ENCODE measurements around the gene ZFYVE21. TPM values are rescaled to one million over a fixed set of nuclear protein-coding genes. Genes with fewer than 3 reads are reported as not detected.

ZFYVE21 gene
- total RNA-seq, 1 donor from 2014 or later = 48.1 TPM

- no peak overlapping the region for H3K27ac Mint-ChIP-seq (ENCODE audit: unreplicated experiment)
- peaks cover 15% of the 10 kb centered on the region for H3K27me3 Mint-ChIP-seq (ENCODE audit: unreplicated experiment)
- peaks cover 34% of the 10 kb centered on the region for H3K4me1 Mint-ChIP-seq (ENCODE audit: unreplicated experiment)
- TF ChIP-seq CTCF (IDR thresholded peaks at IDR 0.05; ENCODE audit: unreplicated experiment) = no peak
- H3K36me3 Mint-ChIP-seq (ENCODE audit: low read depth, unreplicated experiment) = peaks cover 64% of the 10 kb centered on the region
- H3K9me3 Mint-ChIP-seq (ENCODE audit: unreplicated experiment) = no peaks in the 10 kb centered on the region
- peak overlapping the region; percentile 72 for H3K4me3 Mint-ChIP-seq (ENCODE audit: unreplicated experiment)
- DNase-seq (ENCODE audit: low spot score) = no peak
These were observed 23.3 kb downstream of the ZFYVE21 start for GRCh38 chr14:103738701-103739451.

GRCh38 chr14:103739466-103739792, 23.8 kb downstream of the ZFYVE21 start:
- no peaks in the 10 kb centered on the region for H3K9me3 Mint-ChIP-seq (ENCODE audit: unreplicated experiment)
- H3K4me3 Mint-ChIP-seq (ENCODE audit: unreplicated experiment) = no peak overlapping the region
- H3K27ac Mint-ChIP-seq (ENCODE audit: unreplicated experiment) = no peak overlapping the region
- peaks cover 63% of the 10 kb centered on the region for H3K36me3 Mint-ChIP-seq (ENCODE audit: low read depth, unreplicated experiment)
- DNase-seq (ENCODE audit: low spot score) = no peak
- peaks cover 34% of the 10 kb centered on the region for H3K4me1 Mint-ChIP-seq (ENCODE audit: unreplicated experiment)
- TF ChIP-seq CTCF (IDR thresholded peaks at IDR 0.05; ENCODE audit: unreplicated experiment) = no peak
- H3K27me3 Mint-ChIP-seq (ENCODE audit: unreplicated experiment) = peaks cover 15% of the 10 kb centered on the region

GRCh38 chr14:103739793-103740501, 24.3 kb downstream of the ZFYVE21 start:
- H3K27me3 Mint-ChIP-seq (ENCODE audit: unreplicated experiment) = peaks cover 15% of the 10 kb centered on the region
- DNase-seq (ENCODE audit: low spot score) = no peak
- TF ChIP-seq CTCF (IDR thresholded peaks at IDR 0.05; ENCODE audit: unreplicated experiment) = no peak
- H3K4me1 Mint-ChIP-seq (ENCODE audit: unreplicated experiment) = peaks cover 28% of the 10 kb centered on the region
- peaks cover 58% of the 10 kb centered on the region for H3K36me3 Mint-ChIP-seq (ENCODE audit: low read depth, unreplicated experiment)
- no peak overlapping the region for H3K4me3 Mint-ChIP-seq (ENCODE audit: unreplicated experiment)
- H3K9me3 Mint-ChIP-seq (ENCODE audit: unreplicated experiment) = no peaks in the 10 kb centered on the region
- H3K27ac Mint-ChIP-seq (ENCODE audit: unreplicated experiment) = no peak overlapping the region

- Mint-ChIP-seq H3K4me1 (ENCODE audit: unreplicated experiment) (peaks cover 26% of the 10 kb centered on the region), H3K4me3 (ENCODE audit: unreplicated experiment) (no peak overlapping the region), H3K27me3 (ENCODE audit: unreplicated experiment) (peaks cover 15% of the 10 kb centered on the region), H3K9me3 (ENCODE audit: unreplicated experiment) (no peaks in the 10 kb centered on the region), H3K27ac (ENCODE audit: unreplicated experiment) (peak overlapping the region; percentile 89), H3K36me3 (ENCODE audit: low read depth, unreplicated experiment) (peaks cover 56% of the 10 kb centered on the region)
- no peak for DNase-seq (ENCODE audit: low spot score)
- no peak for TF ChIP-seq CTCF (IDR thresholded peaks at IDR 0.05; ENCODE audit: unreplicated experiment)
These were observed 25.5 kb downstream of the ZFYVE21 start for GRCh38 chr14:103740991-103741689.
